Neural crest cell (in vitro differentiated cells): ENCODE data around the gene FOXM1. TPM values are rescaled to one million over a fixed set of nuclear protein-coding genes. Genes with fewer than 3 reads are reported as not detected.

Experiments
- DNase-seq: peaks from one replicate; pipeline ENCODE4 v3.0.0; 2021; ENCODE audit warnings: low read depth, mixed read lengths, low spot score
- H3K27ac Mint-ChIP-seq: one replicate; pipeline ENCODE4 v1.8.0; 2021; ENCODE audit warnings: mild to moderate bottlenecking, mixed read lengths; ENCODE audit not compliant: unreplicated experiment
- H3K27me3 Mint-ChIP-seq: 2 replicates; pipeline ENCODE4 v1.8.0; 2021; ENCODE audit warnings: low read depth, mild to moderate bottlenecking, mixed read lengths
- H3K36me3 Mint-ChIP-seq: 2 replicates; pipeline ENCODE4 v1.8.0; 2021; ENCODE audit warnings: low read depth, mild to moderate bottlenecking, mixed read lengths
- H3K4me1 Mint-ChIP-seq: 2 replicates; pipeline ENCODE4 v1.8.0; 2021; ENCODE audit warnings: mixed read lengths
- H3K4me3 Mint-ChIP-seq: one replicate; pipeline ENCODE4 v1.8.0; 2021; ENCODE audit warnings: mild to moderate bottlenecking, mixed read lengths
- H3K9me3 Mint-ChIP-seq: 2 replicates; pipeline ENCODE4 v1.8.0; 2021; ENCODE audit warnings: mixed read lengths
- CTCF ChIP-seq: fragments of 200-600 bp; sonication (generic); conservative IDR thresholded peaks from 2 replicates; pipeline ENCODE4 v1.5.0; 2021; ENCODE audit warnings: antibody characterized with exemption, mild to moderate bottlenecking
- total RNA-seq: library from RNA; stranded (reverse); gene quantifications from 2 replicates; pipeline ENCODE4 v1.2.1, GENCODE V29; 2021

The FOXM1 gene
- total RNA-seq, 1 donor from 2014 or later = 147 TPM

DNA sequence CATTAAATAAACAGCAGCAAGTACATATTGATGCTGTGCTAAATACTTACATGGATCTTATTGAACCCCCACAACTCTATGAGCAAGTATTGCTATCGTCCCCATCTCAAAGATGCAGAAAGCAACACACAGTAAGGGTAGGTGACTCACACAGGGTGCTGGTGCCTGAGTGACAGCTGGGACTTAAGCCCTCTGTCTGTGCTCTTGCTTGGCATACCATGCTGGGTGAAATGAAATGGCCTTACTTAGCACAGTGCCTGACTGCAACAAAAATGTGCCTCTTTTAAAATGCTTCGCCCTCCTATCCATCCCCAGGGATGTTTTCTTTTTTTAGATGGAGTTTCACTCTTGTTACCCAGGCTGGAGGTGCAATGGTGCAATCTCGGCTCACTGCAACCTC, 20.9 kb downstream of the FOXM1 start:
- Mint-ChIP-seq H3K9me3 (no peaks in the 10 kb centered on the region), H3K4me3 (no peak overlapping the region), H3K27ac (no peak overlapping the region), H3K36me3 (no peaks in the 10 kb centered on the region), H3K27me3 (no peaks in the 10 kb centered on the region), H3K4me1 (peaks cover 12% of the 10 kb centered on the region)
- DNase-seq = no peak
- no peak for TF ChIP-seq CTCF

- Mint-ChIP-seq H3K36me3 (no peaks in the 10 kb centered on the region), H3K9me3 (no peaks in the 10 kb centered on the region), H3K4me1 (peaks cover 12% of the 10 kb centered on the region), H3K27ac (no peak overlapping the region), H3K27me3 (no peaks in the 10 kb centered on the region), H3K4me3 (no peak overlapping the region)
- no peak for TF ChIP-seq CTCF
- DNase-seq = no peak
These were observed 21.4 kb downstream of the FOXM1 start for GRCh38 chr12:2855546-2855945.

DNA sequence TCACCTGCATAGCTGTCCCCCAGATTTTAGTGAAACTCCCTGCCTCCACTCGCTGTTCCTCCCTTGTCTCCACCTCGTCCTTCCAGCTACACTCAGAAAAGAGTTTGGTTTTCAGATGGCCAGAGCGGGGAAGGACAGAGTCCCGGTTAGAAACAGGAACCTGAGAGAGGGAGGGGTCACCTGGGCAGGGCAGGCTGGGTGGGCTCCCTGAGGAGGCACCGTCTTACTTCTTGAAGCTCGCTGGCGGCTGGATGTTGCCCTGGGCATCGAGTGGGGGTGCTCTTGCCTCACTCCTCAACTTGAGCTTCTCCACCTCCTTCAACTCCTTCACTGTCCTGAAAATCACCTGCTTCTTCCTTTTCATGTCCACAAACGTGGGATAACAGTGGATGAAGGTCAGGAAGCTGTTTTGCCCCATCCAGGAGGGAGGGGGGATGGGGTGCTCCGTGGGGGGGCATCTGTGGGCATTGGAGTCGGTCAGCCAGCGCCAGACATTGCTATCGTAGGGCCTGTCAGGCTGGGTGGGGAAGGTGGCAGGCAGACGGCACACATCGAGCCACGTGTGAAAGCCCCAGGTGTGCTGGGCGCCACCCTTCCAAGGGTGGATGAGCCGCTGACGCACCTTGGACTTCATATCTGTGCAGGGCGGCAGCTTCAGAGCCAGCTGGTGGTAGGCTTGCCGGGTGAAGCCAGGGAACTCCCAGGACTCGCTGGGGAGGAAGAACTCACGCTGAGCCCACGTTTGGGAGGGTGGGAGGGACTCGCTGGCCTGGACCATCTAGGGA, 22.1 kb downstream of the FOXM1 start:
- Mint-ChIP-seq H3K27ac (no peak overlapping the region), H3K36me3 (no peaks in the 10 kb centered on the region), H3K9me3 (no peaks in the 10 kb centered on the region), H3K4me1 (peaks cover 14% of the 10 kb centered on the region), H3K27me3 (no peaks in the 10 kb centered on the region), H3K4me3 (no peak overlapping the region)
- no peak for DNase-seq
- TF ChIP-seq CTCF = no peak

- TF ChIP-seq CTCF = peak; percentile 96
- peak; percentile 89 for DNase-seq
- H3K27ac Mint-ChIP-seq = no peak overlapping the region
- H3K27me3 Mint-ChIP-seq = no peaks in the 10 kb centered on the region
- H3K4me1 Mint-ChIP-seq = peaks cover 27% of the 10 kb centered on the region
- no peak overlapping the region for H3K4me3 Mint-ChIP-seq
- H3K9me3 Mint-ChIP-seq = no peaks in the 10 kb centered on the region
- H3K36me3 Mint-ChIP-seq = no peaks in the 10 kb centered on the region
These were observed 23.3 kb downstream of the FOXM1 start for GRCh38 chr12:2853626-2854025.

DNA sequence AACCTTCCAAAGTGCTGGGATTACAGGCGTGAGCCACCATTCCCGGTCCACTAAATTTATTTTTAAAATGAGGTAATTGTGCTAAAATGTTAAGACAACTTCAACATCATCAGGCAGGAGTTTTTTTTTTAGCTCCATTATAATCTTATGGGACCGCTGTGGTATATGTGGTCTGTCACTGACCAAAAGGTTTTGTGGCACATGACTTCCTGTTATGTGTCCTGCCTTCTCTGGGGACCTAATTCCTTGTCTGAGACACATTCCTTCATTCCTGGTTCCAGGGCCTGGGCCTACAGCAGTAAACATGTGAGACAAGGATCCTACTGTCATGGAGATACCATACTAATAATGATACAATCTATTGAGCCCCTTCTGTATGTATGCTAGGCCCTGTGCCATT, 25.0 kb downstream of the FOXM1 start:
- no peaks in the 10 kb centered on the region for H3K9me3 Mint-ChIP-seq
- no peak for TF ChIP-seq CTCF
- no peak overlapping the region for H3K4me3 Mint-ChIP-seq
- peaks cover 35% of the 10 kb centered on the region for H3K4me1 Mint-ChIP-seq
- no peak for DNase-seq
- no peak overlapping the region for H3K27ac Mint-ChIP-seq
- no peaks in the 10 kb centered on the region for H3K27me3 Mint-ChIP-seq
- H3K36me3 Mint-ChIP-seq = no peaks in the 10 kb centered on the region
